ENCODE results near the gene SMC5.

GRCh38 chr9:70250221-70250620 is 8.6 kb upstream of the SMC5 start:
- TF ChIP-seq, protein P1, sequence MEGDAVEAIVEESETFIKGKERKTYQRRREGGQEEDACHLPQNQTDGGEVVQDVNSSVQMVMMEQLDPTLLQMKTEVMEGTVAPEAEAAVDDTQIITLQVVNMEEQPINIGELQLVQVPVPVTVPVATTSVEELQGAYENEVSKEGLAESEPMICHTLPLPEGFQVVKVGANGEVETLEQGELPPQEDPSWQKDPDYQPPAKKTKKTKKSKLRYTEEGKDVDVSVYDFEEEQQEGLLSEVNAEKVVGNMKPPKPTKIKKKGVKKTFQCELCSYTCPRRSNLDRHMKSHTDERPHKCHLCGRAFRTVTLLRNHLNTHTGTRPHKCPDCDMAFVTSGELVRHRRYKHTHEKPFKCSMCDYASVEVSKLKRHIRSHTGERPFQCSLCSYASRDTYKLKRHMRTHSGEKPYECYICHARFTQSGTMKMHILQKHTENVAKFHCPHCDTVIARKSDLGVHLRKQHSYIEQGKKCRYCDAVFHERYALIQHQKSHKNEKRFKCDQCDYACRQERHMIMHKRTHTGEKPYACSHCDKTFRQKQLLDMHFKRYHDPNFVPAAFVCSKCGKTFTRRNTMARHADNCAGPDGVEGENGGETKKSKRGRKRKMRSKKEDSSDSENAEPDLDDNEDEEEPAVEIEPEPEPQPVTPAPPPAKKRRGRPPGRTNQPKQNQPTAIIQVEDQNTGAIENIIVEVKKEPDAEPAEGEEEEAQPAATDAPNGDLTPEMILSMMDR (conservative IDR thresholded peaks at IDR 0.05) = no peak
- no peak for TF ChIP-seq ZFX (IDR thresholded peaks at IDR 0.05)

All from C4-2B (cell line).